Prostate gland (tissue), 2 donors: ENCODE data around the gene MITF. TPM values are rescaled to one million over a fixed set of nuclear protein-coding genes. Genes with fewer than 3 reads are reported as not detected.

Experiments
- DNase-seq: peaks from one replicate; pipeline ENCODE4 v3.0.0-alpha.2; 2019; ENCODE audit warnings: low spot score
- H3K27ac ChIP-seq, 2 donors: fragments of 200-600 bp; sonication (generic); 2 replicates each; pipeline ENCODE4 v1.5.1; 2017 to 2019
- H3K27me3 ChIP-seq: fragments of 200-600 bp; sonication (generic); replicated peaks from 2 replicates; pipeline ENCODE4 v1.5.1; 2019; ENCODE audit not compliant: insufficient read depth
- H3K36me3 ChIP-seq, 2 donors: fragments of 200-600 bp; sonication (generic); 1 replicate in 1 of 2; 2 replicates in 1 of 2; pipeline versions ENCODE4 v1.5.1 to v1.8.1; 2017 to 2019
- H3K4me1 ChIP-seq: fragments of 200-600 bp; sonication (generic); replicated peaks from 2 replicates; pipeline ENCODE4 v1.5.1; 2019
- H3K4me3 ChIP-seq, 2 donors: fragments of 200-600 bp; sonication (generic); 2 replicates each; pipeline ENCODE4 v1.5.1; 2017 to 2019
- H3K9me3 ChIP-seq: fragments of 200-600 bp; sonication (generic); 2 replicates; pipeline ENCODE4 v1.5.1; 2017
- CTCF ChIP-seq, 4 experiments: fragments of 200-600 bp in 2 of 4; fragments of 450-650 bp in 2 of 4; sonication (generic) in 2 of 4; IDR thresholded peaks; 1 replicate in 3 of 4; 2 replicates in 1 of 4; pipeline ENCODE4 v1.5.1; 2016 to 2019; ENCODE audit warnings: antibody characterized with exemption in 4 of 4, mild to moderate bottlenecking in 2 of 4, moderate library complexity in 2 of 4
- POLR2A ChIP-seq: fragments of 450-650 bp; IDR thresholded peaks from one replicate; pipeline ENCODE4 v1.6.1; 2016; ENCODE audit warnings: antibody characterized with exemption, mild to moderate bottlenecking
- POLR2AphosphoS5 ChIP-seq: sonication (generic); formaldehyde crosslinking; IDR thresholded peaks from one replicate; pipeline ENCODE4 v1.6.1; 2017; ENCODE audit warnings: antibody characterized with exemption
- WGBS: methylation state at CpG from one replicate; pipeline ENCODE4 v1.1.5; 2018; 5-methylcytosine and 5-hydroxymethylcytosine counted together
- intact Hi-C: fragments of 100-400 bp; cut with DNase I; formaldehyde crosslinking; loops from one replicate; pipeline ENCODE4 v1.14.2; 2022
- total RNA-seq, 2 donors: library from RNA; depleted of rRNA; stranded (reverse); fragments of >200 nt; gene quantifications; one replicate each; pipeline ENCODE4 v1.1.0, GENCODE V29; 2016

MITF gene
- total RNA-seq, 2 donors from 2014 or later, result 7.7 to 17.6 TPM

- TF ChIP-seq CTCF (IDR thresholded peaks at IDR 0.05) (no peak), POLR2AphosphoS5 (no peak), POLR2A (no peak)
These were observed 28.9 kb upstream of the MITF start for GRCh38 chr3:69710153-69710977.

GRCh38 chr3:69712269-69712668, 27.0 kb upstream of the MITF start:
- no peaks in the 10 kb centered on the region for H3K4me1 ChIP-seq
- H3K9me3 ChIP-seq, result no peaks in the 10 kb centered on the region
- no peak overlapping the region for H3K27ac ChIP-seq
- no peak for TF ChIP-seq POLR2A
- TF ChIP-seq POLR2AphosphoS5, result no peak
- no peak for TF ChIP-seq CTCF (IDR thresholded peaks at IDR 0.05)
- 87% methylated on average over 5 of the region's 5 CpGs for WGBS
- intact Hi-C loops, result no loop called here
- no peaks in the 10 kb centered on the region for H3K36me3 ChIP-seq
- no peaks in the 10 kb centered on the region for H3K27me3 ChIP-seq
- H3K4me3 ChIP-seq, result no peak overlapping the region
- no peak for DNase-seq

More at GRCh38 chr3:69710153-69710977, 28.9 kb upstream of the MITF start:
- Histone ChIP-seq H3K4me1 (no peaks in the 10 kb centered on the region), H3K4me3 (no peak overlapping the region), H3K27me3 (no peaks in the 10 kb centered on the region), H3K36me3 (no peaks in the 10 kb centered on the region), H3K27ac (no peak overlapping the region), H3K9me3 (no peaks in the 10 kb centered on the region)
- no peak for DNase-seq
- intact Hi-C loops, result no loop called here
- 76% methylated on average over 4 of the region's 4 CpGs for WGBS

- Histone ChIP-seq H3K9me3 (no peaks in the 10 kb centered on the region), H3K27ac (no peak overlapping the region), H3K36me3 (no peaks in the 10 kb centered on the region), H3K27me3 (no peaks in the 10 kb centered on the region), H3K4me3 (no peak overlapping the region), H3K4me1 (no peaks in the 10 kb centered on the region)
- no peak for TF ChIP-seq CTCF (IDR thresholded peaks at IDR 0.05)
- no peak for TF ChIP-seq POLR2AphosphoS5
- TF ChIP-seq POLR2A, result no peak
- no peak for DNase-seq
- WGBS, result 84% methylated on average over 4 of the region's 4 CpGs
- intact Hi-C loops, result no loop called here
These were observed 26.3 kb upstream of the MITF start for GRCh38 chr3:69712933-69713332.

GRCh38 chr3:69715204-69715603, 24.1 kb upstream of the MITF start:
- H3K36me3 ChIP-seq, result no peaks in the 10 kb centered on the region
- no peaks in the 10 kb centered on the region for H3K9me3 ChIP-seq
- H3K4me1 ChIP-seq, result no peaks in the 10 kb centered on the region
- no peak for TF ChIP-seq POLR2AphosphoS5
- H3K27ac ChIP-seq, result no peak overlapping the region
- H3K27me3 ChIP-seq, result no peaks in the 10 kb centered on the region
- H3K4me3 ChIP-seq, result no peak overlapping the region
- intact Hi-C loops, result no loop called here
- WGBS, result 97% methylated on average over 1 of the region's 1 CpG
- no peak for DNase-seq

- intact Hi-C loops, result no loop called here
- no peak for DNase-seq
- H3K27me3 ChIP-seq, result no peaks in the 10 kb centered on the region
- TF ChIP-seq CTCF (IDR thresholded peaks at IDR 0.05), result no peak
- no peak for TF ChIP-seq POLR2AphosphoS5
- TF ChIP-seq POLR2A, result no peak
- H3K27ac ChIP-seq, result no peak overlapping the region
- H3K4me1 ChIP-seq, result no peaks in the 10 kb centered on the region
- no peak overlapping the region for H3K4me3 ChIP-seq
- WGBS, result 51% methylated on average over 5 of the region's 5 CpGs
- no peaks in the 10 kb centered on the region for H3K36me3 ChIP-seq
- H3K9me3 ChIP-seq, result no peaks in the 10 kb centered on the region
These were observed 23.1 kb upstream of the MITF start for GRCh38 chr3:69716119-69716518.
